HCT116 (cell line): ENCODE measurements around the gene C15orf39. TPM values are rescaled to one million over a fixed set of nuclear protein-coding genes. Genes with fewer than 3 reads are reported as not detected.

ENCODE experiments used
- ATAC-seq: fragments of 200-7000 bp; cut with Tn5 transposase; 2 replicates; pipeline ENCODE4 v1.9.1; 2020; ENCODE audit warnings: mild to moderate bottlenecking, moderate library complexity
- BruUV-seq: library from RNA; stranded (reverse); fragments of 400-500 nt; replicated peaks from 2 replicates; lab custom pipeline; 2021; lab: Mats Ljungman, UMichigan
- CTCF ChIA-PET: fragments of 300-600 bp; sonication (Branson Sonifier 250); formaldehyde crosslinking; loops from one replicate; lab custom pipeline; 2021; ENCODE audit warnings: antibody characterized with exemption; lab: Charles Lee
- POLR2A ChIA-PET: fragments of 300-600, 350-600 bp; sonication (Branson Sonifier 250); formaldehyde crosslinking; loops from one replicate; lab custom pipeline; 2021; ENCODE audit warnings: antibody characterized with exemption; lab: Charles Lee
- RAD21 ChIA-PET, 2 experiments: fragments of 300-600 bp; sonication (Branson Sonifier 250); formaldehyde crosslinking; loops; one replicate each; lab custom pipeline; 2023; ENCODE audit warnings: low total read pairs in 2 of 2; ENCODE audit not compliant: uncharacterized antibody in 2 of 2, unreplicated experiment in 2 of 2, low non-redundant PET in 1 of 2; lab: Charles Lee
- DNase-seq: peaks from one replicate; pipeline ENCODE4 v3.0.0-alpha.2; 2010; ENCODE audit warnings: low read depth, low spot score
- H2AFZ ChIP-seq: fragments of 200-600 bp; shearing (Covaris generic), sonication (generic); 2 replicates; pipeline ENCODE4 v1.6.1; 2017; ENCODE audit warnings: low read depth, mixed run types, mixed read lengths, antibody characterized with exemption, low read length; ENCODE audit not compliant: poor library complexity, severe bottlenecking
- H3K27ac ChIP-seq: 2 replicates; pipeline ENCODE4 v1.5.1; 2012; ENCODE audit warnings: low read depth, low read length
- H3K27me3 ChIP-seq: fragments of 200-600 bp; sonication (generic); 2 replicates; pipeline ENCODE4 v1.6.1; 2016; ENCODE audit warnings: mixed run types, low read length, mixed read lengths; ENCODE audit not compliant: insufficient read depth
- H3K36me3 ChIP-seq, 2 experiments: fragments of 200-500 bp in 1 of 2; fragments of 200-600 bp in 1 of 2; sonication (Bioruptor generic) in 1 of 2; sonication (generic) in 1 of 2; 2 replicates each; pipeline versions ENCODE4 v1.5.1 to v1.6.1; 2014 to 2016; ENCODE audit warnings: low read length in 2 of 2, inconsistent platforms in 1 of 2, mixed read lengths in 1 of 2, mixed run types in 1 of 2; ENCODE audit not compliant: insufficient read depth in 2 of 2, control insufficient read depth in 1 of 2
- H3K4me1 ChIP-seq, 2 experiments: fragments of 200-600 bp in 1 of 2; sonication (generic) in 1 of 2; 2 replicates each; pipeline versions ENCODE4 v1.5.1 to v1.6.1; 2012 to 2017; ENCODE audit warnings: low read length in 2 of 2, inconsistent platforms in 1 of 2, mild to moderate bottlenecking in 1 of 2, mixed read lengths in 1 of 2, mixed run types in 1 of 2, moderate library complexity in 1 of 2; ENCODE audit not compliant: insufficient read depth in 2 of 2, control insufficient read depth in 1 of 2
- H3K4me2 ChIP-seq: fragments of 200-600 bp; sonication (generic); 2 replicates; pipeline ENCODE4 v1.6.1; 2017; ENCODE audit warnings: mixed run types, low read length, mixed read lengths
- H3K4me3 ChIP-seq, 2 experiments: fragments of 200-600 bp in 1 of 2; sonication (generic) in 1 of 2; replicated peaks in 1 of 2; 2 replicates each; pipeline ENCODE4 v1.5.1; 2011 to 2016; ENCODE audit warnings: low read length in 2 of 2, control low read depth in 1 of 2, low read depth in 1 of 2, mild to moderate bottlenecking in 1 of 2, mixed read lengths in 1 of 2, mixed run types in 1 of 2
- H3K79me2 ChIP-seq: fragments of 200-600 bp; sonication (generic); 2 replicates; pipeline ENCODE4 v1.6.1; 2017; ENCODE audit warnings: mild to moderate bottlenecking, mixed run types, low read length, moderate library complexity, mixed read lengths; ENCODE audit not compliant: insufficient read depth
- H3K9ac ChIP-seq: fragments of 200-600 bp; sonication (generic); 2 replicates; pipeline ENCODE4 v1.6.1; 2016; ENCODE audit warnings: low read length, mixed read lengths
- H3K9me2 ChIP-seq: fragments of 200-600 bp; sonication (generic), shearing (Covaris generic); 2 replicates; pipeline ENCODE4 v1.6.1; 2017; ENCODE audit warnings: mixed run types, mild to moderate bottlenecking, moderate library complexity; ENCODE audit not compliant: insufficient read depth
- H3K9me3 ChIP-seq, 2 experiments: fragments of 200-500 bp in 1 of 2; fragments of 200-600 bp in 1 of 2; sonication (Bioruptor generic) in 1 of 2; sonication (generic) in 1 of 2; 2 replicates each; pipeline ENCODE4 v1.6.1; 2014 to 2017; ENCODE audit warnings: low read length in 2 of 2, mixed read lengths in 2 of 2, inconsistent platforms in 1 of 2, low read depth in 1 of 2, mild to moderate bottlenecking in 1 of 2, mixed run types in 1 of 2, moderate library complexity in 1 of 2; ENCODE audit not compliant: control insufficient read depth in 1 of 2, insufficient read depth in 1 of 2
- H4K20me1 ChIP-seq: fragments of 200-600 bp; sonication (generic), shearing (Covaris generic); 2 replicates; pipeline ENCODE4 v1.6.1; 2017; ENCODE audit warnings: mixed run types, mild to moderate bottlenecking, moderate library complexity; ENCODE audit not compliant: insufficient read depth
- ATF3 ChIP-seq: IDR thresholded peaks from 2 replicates; pipeline ENCODE4 v1.6.1; 2012
- CBX3 ChIP-seq: IDR thresholded peaks from 2 replicates; pipeline ENCODE4 v1.6.1; 2012; ENCODE audit warnings: low read depth
- ELF1 ChIP-seq: IDR thresholded peaks from 2 replicates; pipeline ENCODE4 v1.6.1; 2012; ENCODE audit warnings: low read depth, borderline replicate concordance
- EZH2 ChIP-seq: fragments of 200-600 bp; sonication (generic); IDR thresholded peaks from 2 replicates; pipeline ENCODE4 v1.6.1; 2017; ENCODE audit warnings: antibody characterized with exemption, mixed run types
- EZH2phosphoT487 ChIP-seq: fragments of 200-600 bp; IDR thresholded peaks from 2 replicates; pipeline ENCODE4 v1.6.1; 2018; ENCODE audit warnings: antibody characterized with exemption, borderline replicate concordance
- FOSL1 ChIP-seq: IDR thresholded peaks from 2 replicates; pipeline ENCODE4 v1.6.1; 2012; ENCODE audit warnings: low read depth
- JUND ChIP-seq: IDR thresholded peaks from 2 replicates; pipeline ENCODE4 v1.6.1; 2012
- POLR2A ChIP-seq: IDR thresholded peaks from 2 replicates; pipeline ENCODE4 v1.7.0; 2011; ENCODE audit warnings: borderline replicate concordance; ENCODE audit not compliant: insufficient read depth, insufficient read length; ENCODE audit errors: extremely low read depth
- SIN3A ChIP-seq: IDR thresholded peaks from 2 replicates; pipeline ENCODE4 v1.6.1; 2012; ENCODE audit warnings: low read depth
- SP1 ChIP-seq: IDR thresholded peaks from 2 replicates; pipeline ENCODE4 v1.6.1; 2012; ENCODE audit warnings: low read depth
- SRF ChIP-seq: IDR thresholded peaks from 2 replicates; pipeline ENCODE4 v1.6.1; 2012; ENCODE audit warnings: low read depth
- YY1 ChIP-seq: IDR thresholded peaks from 2 replicates; pipeline ENCODE4 v1.6.1; 2011; ENCODE audit warnings: low read length, low read depth, moderate library complexity, mild to moderate bottlenecking; ENCODE audit not compliant: insufficient replicate concordance; ENCODE audit errors: extremely low read depth
- ZFX ChIP-seq: fragments of 450-650 bp; IDR thresholded peaks from 2 replicates; pipeline ENCODE4 v1.6.1; 2017
- intact Hi-C: fragments of 100-400 bp; cut with micrococcal nuclease; formaldehyde crosslinking; loops from 2 replicates; pipeline ENCODE4 v1.10.0; 2022
- total RNA-seq: library from RNA; stranded (reverse); gene quantifications from one replicate; pipeline ENCODE4 v1.2.1, GENCODE V29; 2021; ENCODE audit not compliant: unreplicated experiment
- TF ChIP-seq, protein P1 (sequence below): IDR thresholded peaks from 2 replicates; pipeline ENCODE4 v1.6.1; 2012; ENCODE audit warnings: low read depth
- TF ChIP-seq, protein P2 (sequence below): IDR thresholded peaks from 2 replicates; pipeline ENCODE4 v1.6.1; 2011; ENCODE audit warnings: mild to moderate bottlenecking, low read length, moderate library complexity; ENCODE audit not compliant: insufficient replicate concordance; ENCODE audit errors: extremely low read depth

Gene C15orf39
- total RNA-seq, 1 experiment from 2014 or later: 29.3 TPM

GRCh38 chr15:75153087-75153486 is 48.6 kb upstream of the C15orf39 start:
- H3K9ac ChIP-seq: no peak overlapping the region
- no peaks in the 10 kb centered on the region for H3K79me2 ChIP-seq
- intact Hi-C loops: no loop called here
- H2AFZ ChIP-seq: no peak overlapping the region
- no peaks in the 10 kb centered on the region for H3K36me3 ChIP-seq
- H3K27ac ChIP-seq: no peak overlapping the region
- no peak overlapping the region for H3K4me2 ChIP-seq
- H4K20me1 ChIP-seq: no peaks in the 10 kb centered on the region
- H3K9me2 ChIP-seq: no peaks in the 10 kb centered on the region
- ChIA-PET RAD21 (no interaction called here), CTCF (no interaction called here), POLR2A (no interaction called here)
- peak; percentile 73 for DNase-seq
- no TSS peak for BruUV-seq
- no peaks in the 10 kb centered on the region for H3K9me3 ChIP-seq
- TF ChIP-seq FOSL1 (no peak), CBX3 (0 out of 2 replicates have a peak, but pooled peaks have one; percentile 16), SIN3A (no peak), SP1 (peak; percentile 57), ELF1 (no peak)
- peak; percentile 71 for ATAC-seq
- peaks cover 7 to 29% of the 10 kb centered on the region in 2 experiments for H3K4me1 ChIP-seq
- H3K4me3 ChIP-seq: no peak overlapping the region
- no peaks in the 10 kb centered on the region for H3K27me3 ChIP-seq

GRCh38 chr15:75153565-75154276 is 48.0 kb upstream of the C15orf39 start:
- no peak overlapping the region for H2AFZ ChIP-seq
- no peak for DNase-seq
- CTCF ChIA-PET: no interaction called here
- TF ChIP-seq SP1 (no peak), YY1 (no peak), EZH2 (no peak), SRF (no peak), FOSL1 (no peak), EZH2phosphoT487 (no peak), POLR2A (no peak), JUND (no peak), ZFX (no peak), ATF3 (no peak)
- TF ChIP-seq, protein P1, sequence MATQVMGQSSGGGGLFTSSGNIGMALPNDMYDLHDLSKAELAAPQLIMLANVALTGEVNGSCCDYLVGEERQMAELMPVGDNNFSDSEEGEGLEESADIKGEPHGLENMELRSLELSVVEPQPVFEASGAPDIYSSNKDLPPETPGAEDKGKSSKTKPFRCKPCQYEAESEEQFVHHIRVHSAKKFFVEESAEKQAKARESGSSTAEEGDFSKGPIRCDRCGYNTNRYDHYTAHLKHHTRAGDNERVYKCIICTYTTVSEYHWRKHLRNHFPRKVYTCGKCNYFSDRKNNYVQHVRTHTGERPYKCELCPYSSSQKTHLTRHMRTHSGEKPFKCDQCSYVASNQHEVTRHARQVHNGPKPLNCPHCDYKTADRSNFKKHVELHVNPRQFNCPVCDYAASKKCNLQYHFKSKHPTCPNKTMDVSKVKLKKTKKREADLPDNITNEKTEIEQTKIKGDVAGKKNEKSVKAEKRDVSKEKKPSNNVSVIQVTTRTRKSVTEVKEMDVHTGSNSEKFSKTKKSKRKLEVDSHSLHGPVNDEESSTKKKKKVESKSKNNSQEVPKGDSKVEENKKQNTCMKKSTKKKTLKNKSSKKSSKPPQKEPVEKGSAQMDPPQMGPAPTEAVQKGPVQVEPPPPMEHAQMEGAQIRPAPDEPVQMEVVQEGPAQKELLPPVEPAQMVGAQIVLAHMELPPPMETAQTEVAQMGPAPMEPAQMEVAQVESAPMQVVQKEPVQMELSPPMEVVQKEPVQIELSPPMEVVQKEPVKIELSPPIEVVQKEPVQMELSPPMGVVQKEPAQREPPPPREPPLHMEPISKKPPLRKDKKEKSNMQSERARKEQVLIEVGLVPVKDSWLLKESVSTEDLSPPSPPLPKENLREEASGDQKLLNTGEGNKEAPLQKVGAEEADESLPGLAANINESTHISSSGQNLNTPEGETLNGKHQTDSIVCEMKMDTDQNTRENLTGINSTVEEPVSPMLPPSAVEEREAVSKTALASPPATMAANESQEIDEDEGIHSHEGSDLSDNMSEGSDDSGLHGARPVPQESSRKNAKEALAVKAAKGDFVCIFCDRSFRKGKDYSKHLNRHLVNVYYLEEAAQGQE: no peak
- TF ChIP-seq, protein P2, sequence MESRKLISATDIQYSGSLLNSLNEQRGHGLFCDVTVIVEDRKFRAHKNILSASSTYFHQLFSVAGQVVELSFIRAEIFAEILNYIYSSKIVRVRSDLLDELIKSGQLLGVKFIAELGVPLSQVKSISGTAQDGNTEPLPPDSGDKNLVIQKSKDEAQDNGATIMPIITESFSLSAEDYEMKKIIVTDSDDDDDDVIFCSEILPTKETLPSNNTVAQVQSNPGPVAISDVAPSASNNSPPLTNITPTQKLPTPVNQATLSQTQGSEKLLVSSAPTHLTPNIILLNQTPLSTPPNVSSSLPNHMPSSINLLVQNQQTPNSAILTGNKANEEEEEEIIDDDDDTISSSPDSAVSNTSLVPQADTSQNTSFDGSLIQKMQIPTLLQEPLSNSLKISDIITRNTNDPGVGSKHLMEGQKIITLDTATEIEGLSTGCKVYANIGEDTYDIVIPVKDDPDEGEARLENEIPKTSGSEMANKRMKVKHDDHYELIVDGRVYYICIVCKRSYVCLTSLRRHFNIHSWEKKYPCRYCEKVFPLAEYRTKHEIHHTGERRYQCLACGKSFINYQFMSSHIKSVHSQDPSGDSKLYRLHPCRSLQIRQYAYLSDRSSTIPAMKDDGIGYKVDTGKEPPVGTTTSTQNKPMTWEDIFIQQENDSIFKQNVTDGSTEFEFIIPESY: no peak

More at GRCh38 chr15:75153565-75154276, 48.0 kb upstream of the C15orf39 start:
- Histone ChIP-seq H3K27me3 (no peaks in the 10 kb centered on the region), H3K9me3 (no peaks in the 10 kb centered on the region), H3K9me2 (no peaks in the 10 kb centered on the region), H3K9ac (no peak overlapping the region), H3K4me3 (no peak overlapping the region), H4K20me1 (no peaks in the 10 kb centered on the region), H3K79me2 (no peaks in the 10 kb centered on the region), H3K27ac (no peak overlapping the region), H3K4me2 (no peak overlapping the region), H3K4me1 (peaks cover 7 to 29% of the 10 kb centered on the region in 2 experiments), H3K36me3 (no peaks in the 10 kb centered on the region)
- ChIA-PET POLR2A (no interaction called here), RAD21 (no interaction called here)
- BruUV-seq: no TSS peak
- ATAC-seq: no peak
- intact Hi-C loops: no loop called here
